T follicular helper cell (primary cell): ENCODE measurements around the gene SCGB1D2.

ENCODE experiments used
- DNase-seq: peaks from one replicate; pipeline ENCODE4 v3.0.0-alpha.2; 2020; ENCODE audit warnings: low read depth

SCGB1D2 gene

GRCh38 chr11:62260261-62260953, 18.4 kb downstream of the SCGB1D2 start:
- no peak for DNase-seq

DNA sequence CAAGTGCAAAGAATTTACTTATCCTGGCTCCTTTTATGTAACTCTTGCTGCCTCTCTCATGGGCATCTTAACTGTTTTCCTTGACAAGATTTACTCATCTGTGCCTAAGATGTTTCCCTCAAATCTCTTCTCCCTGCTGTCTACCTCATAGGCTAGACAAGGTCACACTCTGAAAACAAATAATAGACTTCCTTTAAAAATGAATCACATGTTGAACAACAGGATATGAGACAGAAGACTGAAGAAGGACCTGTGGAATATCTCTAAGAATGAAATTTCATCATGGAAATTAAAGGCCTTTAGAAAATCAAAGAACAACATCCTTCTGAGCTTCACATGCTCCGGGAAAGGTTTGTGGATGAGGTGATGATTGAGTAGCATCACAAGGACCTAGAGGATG, 22.0 kb downstream of the SCGB1D2 start:
- DNase-seq: no peak

DNA sequence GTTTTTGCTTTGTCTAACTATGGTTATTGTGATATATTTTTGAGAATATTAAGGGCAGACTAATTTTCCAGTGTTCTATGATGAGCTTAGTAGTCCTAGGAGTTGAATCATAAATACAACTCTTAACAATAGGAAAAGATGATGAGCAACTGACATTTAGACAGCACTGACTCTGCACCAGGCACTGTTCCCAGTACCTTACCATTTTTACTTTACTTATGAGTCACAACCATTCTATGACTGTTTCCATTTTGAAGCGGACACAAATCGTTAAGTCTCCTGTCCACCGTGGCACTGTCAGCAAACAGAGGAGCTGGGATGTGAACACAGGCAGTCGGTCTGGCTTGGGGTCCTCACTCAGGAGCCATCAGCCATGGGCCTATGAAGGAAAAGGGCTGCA, 24.5 kb downstream of the SCGB1D2 start:
- DNase-seq: no peak

- no peak for DNase-seq
Measured at GRCh38 chr11:62267050-62267449, 25.0 kb downstream of the SCGB1D2 start.

GRCh38 chr11:62267576-62267975, 25.5 kb downstream of the SCGB1D2 start:
- DNase-seq: no peak

- no peak for DNase-seq
Measured at GRCh38 chr11:62269654-62270278, 27.7 kb downstream of the SCGB1D2 start, which contains the start of gene SCGB2A2. SCGB2A2 (plus strand) TSS chr11:62270158; CDS start chr11:62270217, 59 bp downstream.

- no peak for DNase-seq
Measured at GRCh38 chr11:62273284-62273683, 31.2 kb downstream of the SCGB1D2 start.

- no peak for DNase-seq
Measured at GRCh38 chr11:62273789-62274275, 31.8 kb downstream of the SCGB1D2 start.

GRCh38 chr11:62280452-62280851, 38.4 kb downstream of the SCGB1D2 start:
- DNase-seq: no peak
